Astrocyte of the cerebellum (primary cell): ENCODE data around the gene KIF22.
"Not testable (repeated sequence)": the region's sequence is repeated elsewhere in the genome, so short reads cannot be mapped to it uniquely, and the experiment has no call there.

ENCODE experiments used
- DNase-seq: peaks from one replicate; pipeline ENCODE4 v3.0.0-alpha.2; 2011; ENCODE audit warnings: low read depth
- H3K4me3 ChIP-seq: 2 replicates; pipeline ENCODE4 v1.5.1; 2011; ENCODE audit warnings: mild to moderate bottlenecking, low read depth, low read length, moderate library complexity
- in situ Hi-C: cut with HindIII; loops from 2 replicates; pipeline ENCODE4 v1.10.0; 2017; ENCODE audit warnings: low sequenced_read_pairs
- TF ChIP-seq, protein P1 (sequence below): IDR thresholded peaks from 2 replicates; pipeline ENCODE4 v1.5.1; 2012; ENCODE audit warnings: low read length, low read depth, moderate library complexity, mild to moderate bottlenecking; ENCODE audit errors: missing control alignments

The KIF22 gene

DNA sequence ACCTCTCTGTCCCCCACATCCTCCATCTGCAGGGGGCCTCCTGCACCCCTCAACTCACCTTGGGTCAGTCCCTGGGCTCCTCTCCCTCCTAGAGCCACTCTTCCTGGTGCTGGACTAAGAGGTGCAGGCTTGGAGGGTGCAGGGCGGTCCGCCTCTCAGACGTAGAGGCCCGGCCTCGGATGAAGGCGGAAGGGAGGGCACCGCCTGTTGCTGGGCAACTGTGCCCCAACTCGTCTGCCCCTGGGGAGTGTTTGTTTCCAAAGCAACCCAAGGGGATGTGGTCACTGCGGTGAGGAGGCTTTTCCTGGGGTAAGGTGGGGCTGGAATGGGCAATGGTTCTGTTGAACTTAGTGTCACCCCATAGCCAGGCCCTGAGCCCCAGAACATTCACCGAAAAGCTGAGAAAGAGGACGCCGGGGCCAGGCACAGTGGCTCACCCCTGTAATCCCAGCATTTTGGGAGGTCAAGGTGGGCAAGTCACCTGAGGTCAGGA is 44.7 kb upstream of the KIF22 start, which contains the start of gene C16orf54:
Gene C16orf54 (minus strand): TSS at position 138 of the 493 bp plus-strand sequence. CDS start 1,039 bp downstream, outside the sequence.
- in situ Hi-C loops: no loop called here
- TF ChIP-seq, protein P1, sequence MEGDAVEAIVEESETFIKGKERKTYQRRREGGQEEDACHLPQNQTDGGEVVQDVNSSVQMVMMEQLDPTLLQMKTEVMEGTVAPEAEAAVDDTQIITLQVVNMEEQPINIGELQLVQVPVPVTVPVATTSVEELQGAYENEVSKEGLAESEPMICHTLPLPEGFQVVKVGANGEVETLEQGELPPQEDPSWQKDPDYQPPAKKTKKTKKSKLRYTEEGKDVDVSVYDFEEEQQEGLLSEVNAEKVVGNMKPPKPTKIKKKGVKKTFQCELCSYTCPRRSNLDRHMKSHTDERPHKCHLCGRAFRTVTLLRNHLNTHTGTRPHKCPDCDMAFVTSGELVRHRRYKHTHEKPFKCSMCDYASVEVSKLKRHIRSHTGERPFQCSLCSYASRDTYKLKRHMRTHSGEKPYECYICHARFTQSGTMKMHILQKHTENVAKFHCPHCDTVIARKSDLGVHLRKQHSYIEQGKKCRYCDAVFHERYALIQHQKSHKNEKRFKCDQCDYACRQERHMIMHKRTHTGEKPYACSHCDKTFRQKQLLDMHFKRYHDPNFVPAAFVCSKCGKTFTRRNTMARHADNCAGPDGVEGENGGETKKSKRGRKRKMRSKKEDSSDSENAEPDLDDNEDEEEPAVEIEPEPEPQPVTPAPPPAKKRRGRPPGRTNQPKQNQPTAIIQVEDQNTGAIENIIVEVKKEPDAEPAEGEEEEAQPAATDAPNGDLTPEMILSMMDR: no peak
- no peak within 1 kb of the TSS for H3K4me3 ChIP-seq
- no peak for DNase-seq

DNA sequence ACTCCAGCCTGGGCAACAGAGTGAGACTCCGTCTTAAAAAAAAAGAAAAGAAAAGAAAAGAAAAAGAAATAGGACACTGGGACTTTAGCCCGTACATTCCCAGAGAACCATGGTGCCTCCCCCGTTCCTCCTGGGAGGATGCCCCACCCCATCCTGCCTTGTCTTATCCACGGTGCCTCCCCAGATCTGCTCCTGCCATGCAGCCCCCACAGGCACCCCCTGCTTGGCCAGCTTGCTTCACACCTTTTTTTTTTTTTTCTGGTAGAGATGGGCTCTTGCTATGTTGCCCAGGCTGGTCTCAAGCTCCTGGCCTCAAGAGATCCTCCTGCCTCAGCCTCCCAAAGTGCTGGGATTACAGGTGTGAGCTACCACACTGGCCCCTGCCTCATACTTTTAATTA is 44.0 kb upstream of the KIF22 start:
- DNase-seq, H3K4me3 ChIP-seq, in situ Hi-C loops: not testable (repeated sequence)

DNA sequence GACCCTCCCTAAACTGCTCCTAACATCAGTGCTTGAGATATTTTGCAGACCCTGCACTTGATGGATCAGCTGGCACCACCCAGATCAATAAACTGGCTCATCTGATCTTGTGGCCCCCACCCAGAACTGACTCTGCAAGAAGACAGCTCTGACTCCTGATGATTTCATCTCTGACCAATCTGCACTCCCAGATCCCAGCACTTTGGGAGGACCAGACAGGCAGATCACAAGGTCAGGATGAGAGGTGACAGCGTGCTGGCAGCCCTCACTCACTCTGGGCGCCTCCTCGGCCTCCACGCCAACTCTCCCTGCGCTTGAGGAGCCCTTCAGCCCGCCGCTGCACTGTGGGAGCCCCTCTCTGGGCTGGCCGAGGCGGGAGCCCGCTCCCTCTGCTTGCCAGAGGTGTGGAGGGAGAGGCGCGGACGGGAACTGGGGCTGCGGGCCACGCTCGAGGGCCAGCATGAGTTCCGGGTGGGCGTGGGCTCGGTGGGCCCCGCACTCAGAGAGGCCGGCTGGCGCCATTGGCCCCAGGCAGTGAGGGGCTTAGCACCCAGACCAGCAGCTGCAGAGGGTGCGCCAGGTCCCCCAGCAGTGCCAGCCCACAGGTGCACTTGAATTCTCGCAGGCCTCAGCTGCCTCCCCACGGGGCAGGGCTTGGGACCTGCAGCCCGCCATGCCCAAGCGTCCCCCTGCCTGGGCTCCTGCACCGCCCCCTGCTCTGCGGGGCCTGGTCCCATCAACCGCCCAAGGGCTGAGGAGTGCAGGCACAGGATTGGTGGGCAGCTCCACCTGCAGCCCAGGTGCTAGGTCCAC is 42.4 kb upstream of the KIF22 start:
- TF ChIP-seq, protein P1: no peak
- in situ Hi-C loops: no loop called here
- H3K4me3 ChIP-seq: no peak overlapping the region
- no peak for DNase-seq

DNA sequence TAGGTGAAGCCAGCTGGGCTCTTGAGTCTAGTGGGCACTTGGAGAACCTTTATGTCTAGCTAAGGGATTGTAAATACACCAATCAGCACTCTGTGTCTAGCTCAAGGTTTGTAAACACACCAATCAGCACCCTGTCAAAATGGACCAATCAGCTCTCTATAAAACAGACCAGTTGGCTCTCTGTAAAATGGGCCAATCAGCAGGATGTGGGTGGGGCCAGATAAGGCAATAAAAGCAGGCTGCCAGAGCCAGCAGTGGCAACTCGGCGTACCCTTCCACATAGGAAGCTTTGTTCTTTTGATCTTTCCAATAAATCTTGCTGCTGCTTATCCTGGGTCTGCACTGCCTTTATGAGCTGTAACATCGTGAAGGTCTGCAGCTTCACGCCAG is 41.8 kb upstream of the KIF22 start:
- H3K4me3 ChIP-seq, in situ Hi-C loops, DNase-seq: not testable (repeated sequence)

DNA sequence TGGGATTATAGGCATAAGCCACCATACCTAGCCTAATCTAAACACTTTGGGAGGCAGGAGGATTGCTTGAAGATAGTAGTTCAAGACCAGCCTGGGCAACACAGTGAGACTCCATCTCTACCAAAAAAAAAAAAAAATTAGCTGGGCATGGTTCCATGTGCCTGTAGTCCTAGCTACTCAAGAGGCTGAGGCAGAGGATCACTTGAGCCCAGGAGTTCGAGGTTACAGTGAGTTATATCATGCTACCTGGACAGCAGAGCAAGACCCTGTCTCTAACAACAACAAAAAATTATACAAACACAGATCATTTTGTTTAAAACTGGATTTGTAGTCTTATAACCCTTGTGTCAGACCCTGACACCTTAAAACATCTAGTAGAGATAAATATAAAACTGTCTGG is 37.0 kb upstream of the KIF22 start:
- TF ChIP-seq, protein P1: no peak
- no peak for DNase-seq
- in situ Hi-C loops: no loop called here
- H3K4me3 ChIP-seq: no peak overlapping the region

DNA sequence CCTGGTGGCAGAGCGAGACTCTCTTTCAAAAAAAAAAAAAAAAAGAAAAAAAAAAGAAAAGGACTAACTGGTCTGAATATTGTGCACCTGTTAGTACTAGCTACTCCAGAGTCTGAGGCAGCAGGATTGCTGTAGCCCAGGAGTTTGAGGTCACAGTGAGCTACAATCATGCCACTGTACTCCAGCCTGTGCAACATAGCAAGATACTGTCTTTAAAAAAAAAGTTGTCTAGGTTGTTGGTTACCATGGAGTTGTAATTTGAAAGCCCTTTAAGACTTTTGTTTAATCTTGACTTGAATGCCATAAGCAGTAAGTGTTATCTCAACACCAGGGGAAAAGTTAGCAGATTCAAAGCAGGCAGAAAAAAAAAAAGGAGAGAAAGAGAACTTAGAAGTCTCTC is 33.9 kb upstream of the KIF22 start:
- H3K4me3 ChIP-seq: no peak overlapping the region
- in situ Hi-C loops: no loop called here
- DNase-seq: no peak
- TF ChIP-seq, protein P1: no peak

DNA sequence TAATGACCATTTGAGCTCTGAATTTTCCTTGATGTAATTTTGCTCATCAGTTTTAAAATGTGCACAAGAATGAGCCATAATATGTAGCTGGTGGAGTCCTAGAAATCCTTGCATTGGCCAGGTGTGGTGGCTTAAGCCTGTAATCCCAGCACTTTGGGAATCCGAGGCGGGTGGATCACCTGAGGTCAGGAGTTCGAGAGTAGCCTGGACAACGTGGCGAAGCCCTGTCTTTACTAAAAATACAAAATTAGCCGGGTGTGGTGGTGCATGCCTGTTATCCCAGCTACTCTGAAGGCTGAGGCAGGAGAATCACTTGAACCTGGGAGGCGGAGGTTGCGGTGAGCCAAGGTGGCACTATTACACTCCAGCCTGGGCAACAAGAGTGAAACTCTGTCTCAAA is 33.5 kb upstream of the KIF22 start:
- in situ Hi-C loops, DNase-seq, H3K4me3 ChIP-seq: not testable (repeated sequence)

DNA sequence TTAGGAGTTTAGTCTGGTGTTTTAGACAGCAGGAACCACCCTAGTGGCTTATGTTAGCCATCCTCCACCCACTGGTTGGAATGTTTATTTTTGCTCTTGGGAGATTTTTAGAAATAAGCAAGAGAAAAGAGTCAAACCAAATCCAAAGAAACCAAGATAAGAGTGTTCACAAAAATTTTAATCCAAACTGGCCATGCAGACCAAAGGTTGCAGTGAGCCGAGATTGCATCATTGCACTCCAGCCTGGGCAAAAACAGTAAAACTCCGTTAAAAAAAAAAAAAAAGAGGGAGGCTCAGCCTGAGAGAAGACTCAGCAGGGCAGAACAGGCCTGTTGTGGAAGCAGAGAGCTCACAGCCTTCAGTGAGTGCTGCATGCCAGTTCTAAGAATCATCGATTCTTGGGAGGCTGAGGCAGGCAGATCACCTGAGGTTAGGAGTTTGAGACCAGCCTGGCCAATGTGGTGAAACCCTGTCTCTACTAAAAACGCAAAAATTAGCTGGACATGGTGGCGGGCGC is 32.5 kb upstream of the KIF22 start:
- TF ChIP-seq, protein P1: no peak
- no peak overlapping the region for H3K4me3 ChIP-seq
- in situ Hi-C loops: no loop called here
- DNase-seq: no peak
